IMR-90 (cell line): ENCODE results near the gene RNF40.

Experiments
- BHLHE40 ChIP-seq: fragments of 150-350 bp; IDR thresholded peaks from 2 replicates; pipeline ENCODE4 v1.6.1; 2016; ENCODE audit warnings: mild to moderate bottlenecking, low read depth, low read length
- CEBPB ChIP-seq: IDR thresholded peaks from 2 replicates; pipeline ENCODE4 v1.6.1; 2012; ENCODE audit warnings: low read depth, low read length, improper control_type of control experiment
- FOS ChIP-seq: fragments of 150-350 bp; IDR thresholded peaks from 2 replicates; pipeline ENCODE4 v1.6.1; 2016; ENCODE audit warnings: low read depth, low read length
- MAFK ChIP-seq: IDR thresholded peaks from 2 replicates; pipeline ENCODE4 v1.6.1; 2012; ENCODE audit warnings: low read depth, low read length, improper control_type of control experiment
- POLR2A ChIP-seq: IDR thresholded peaks from 2 replicates; pipeline ENCODE4 v1.6.1; 2012; ENCODE audit warnings: mild to moderate bottlenecking, low read depth, low read length
- RAD21 ChIP-seq: IDR thresholded peaks from 2 replicates; pipeline ENCODE4 v1.6.1; 2012; ENCODE audit warnings: low read length, improper control_type of control experiment
- RCOR1 ChIP-seq: IDR thresholded peaks from 2 replicates; pipeline ENCODE4 v1.6.1; 2012; ENCODE audit warnings: mild to moderate bottlenecking, low read length, improper control_type of control experiment; ENCODE audit not compliant: insufficient replicate concordance
- RFX5 ChIP-seq: IDR thresholded peaks from 2 replicates; pipeline ENCODE4 v1.8.0; 2012; ENCODE audit warnings: low read depth, mild to moderate bottlenecking, low read length, moderate library complexity
- TF ChIP-seq, protein P1 (sequence below): conservative IDR thresholded peaks from 2 replicates; pipeline ENCODE4 v1.5.1; 2012; ENCODE audit warnings: mild to moderate bottlenecking, low read depth, low read length, improper control_type of control experiment
- TF ChIP-seq, protein P2 (sequence below): fragments of 150-350 bp; IDR thresholded peaks from 2 replicates; pipeline ENCODE4 v1.6.1; 2016; ENCODE audit warnings: low read depth, mild to moderate bottlenecking, low read length, moderate library complexity, borderline replicate concordance

DNA sequence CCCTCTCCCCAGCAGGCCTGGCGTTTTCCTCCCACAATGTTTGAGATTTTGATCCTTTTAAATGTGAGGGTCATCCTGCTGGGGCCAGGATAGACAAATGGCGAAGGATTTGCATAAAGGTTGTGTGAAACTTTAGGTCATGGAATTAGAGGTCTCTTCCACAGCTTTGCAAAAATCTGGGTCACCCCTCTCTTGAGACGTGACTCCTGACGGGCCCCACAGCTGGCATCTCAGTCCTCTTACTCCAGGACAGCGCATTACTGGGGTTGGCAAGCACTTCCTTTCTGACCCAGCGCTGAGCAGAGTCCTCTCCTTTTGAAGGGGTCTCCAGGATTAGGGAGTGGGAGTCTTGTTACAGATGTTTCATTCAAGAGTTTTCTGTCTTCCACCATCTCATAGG, 17.5 kb downstream of the RNF40 start:
- TF ChIP-seq, protein P1, sequence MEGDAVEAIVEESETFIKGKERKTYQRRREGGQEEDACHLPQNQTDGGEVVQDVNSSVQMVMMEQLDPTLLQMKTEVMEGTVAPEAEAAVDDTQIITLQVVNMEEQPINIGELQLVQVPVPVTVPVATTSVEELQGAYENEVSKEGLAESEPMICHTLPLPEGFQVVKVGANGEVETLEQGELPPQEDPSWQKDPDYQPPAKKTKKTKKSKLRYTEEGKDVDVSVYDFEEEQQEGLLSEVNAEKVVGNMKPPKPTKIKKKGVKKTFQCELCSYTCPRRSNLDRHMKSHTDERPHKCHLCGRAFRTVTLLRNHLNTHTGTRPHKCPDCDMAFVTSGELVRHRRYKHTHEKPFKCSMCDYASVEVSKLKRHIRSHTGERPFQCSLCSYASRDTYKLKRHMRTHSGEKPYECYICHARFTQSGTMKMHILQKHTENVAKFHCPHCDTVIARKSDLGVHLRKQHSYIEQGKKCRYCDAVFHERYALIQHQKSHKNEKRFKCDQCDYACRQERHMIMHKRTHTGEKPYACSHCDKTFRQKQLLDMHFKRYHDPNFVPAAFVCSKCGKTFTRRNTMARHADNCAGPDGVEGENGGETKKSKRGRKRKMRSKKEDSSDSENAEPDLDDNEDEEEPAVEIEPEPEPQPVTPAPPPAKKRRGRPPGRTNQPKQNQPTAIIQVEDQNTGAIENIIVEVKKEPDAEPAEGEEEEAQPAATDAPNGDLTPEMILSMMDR, result no peak
- TF ChIP-seq POLR2A (no peak), FOS (no peak), RCOR1 (no peak), RFX5 (no peak), CEBPB (no peak), MAFK (no peak), RAD21 (no peak), BHLHE40 (no peak)
- TF ChIP-seq, protein P2, sequence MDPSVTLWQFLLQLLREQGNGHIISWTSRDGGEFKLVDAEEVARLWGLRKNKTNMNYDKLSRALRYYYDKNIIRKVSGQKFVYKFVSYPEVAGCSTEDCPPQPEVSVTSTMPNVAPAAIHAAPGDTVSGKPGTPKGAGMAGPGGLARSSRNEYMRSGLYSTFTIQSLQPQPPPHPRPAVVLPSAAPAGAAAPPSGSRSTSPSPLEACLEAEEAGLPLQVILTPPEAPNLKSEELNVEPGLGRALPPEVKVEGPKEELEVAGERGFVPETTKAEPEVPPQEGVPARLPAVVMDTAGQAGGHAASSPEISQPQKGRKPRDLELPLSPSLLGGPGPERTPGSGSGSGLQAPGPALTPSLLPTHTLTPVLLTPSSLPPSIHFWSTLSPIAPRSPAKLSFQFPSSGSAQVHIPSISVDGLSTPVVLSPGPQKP, result no peak
